ENCODE data around the gene PCA3. TPM values are rescaled to one million over a fixed set of nuclear protein-coding genes. Genes with fewer than 3 reads are reported as not detected.

The PCA3 gene
- total and polyA plus RNA-seq, 2 donors (not counting 3 experiments of a cell fraction or from before 2014, with no cell fraction given) = 0.86 to 2.5 TPM

DNA sequence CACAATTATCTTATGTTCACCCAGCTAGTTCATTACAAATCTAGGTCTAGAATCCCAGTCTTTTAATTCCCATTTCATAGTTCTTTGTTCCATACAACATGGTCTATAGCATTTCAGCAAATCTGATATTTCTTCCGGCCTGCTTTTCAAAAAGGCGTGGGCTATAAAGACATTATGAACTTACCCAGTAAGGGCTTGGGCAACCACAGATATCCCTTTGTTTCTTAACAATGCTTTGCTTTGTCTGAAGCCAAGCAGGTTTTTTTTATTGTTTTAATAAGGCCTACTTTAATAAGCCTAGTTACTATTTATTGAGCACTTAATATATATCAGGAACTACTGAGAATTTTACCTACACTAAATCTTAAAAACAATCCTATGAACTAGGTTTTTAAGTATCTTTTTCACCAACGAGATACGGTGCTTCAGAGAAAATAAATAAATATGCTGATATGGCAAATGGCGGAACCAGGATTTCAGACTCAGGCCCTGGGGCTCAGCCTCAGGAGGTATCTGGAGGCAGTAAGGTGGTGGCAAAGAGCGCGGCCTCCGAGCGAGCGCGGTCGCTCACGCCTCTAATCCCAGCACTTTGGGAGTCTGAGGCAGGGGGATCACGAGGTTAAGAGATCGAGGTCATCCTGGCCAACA lies 29.7 kb downstream of the PCA3 start:
- H3K4me2 ChIP-seq (ENCODE audit: insufficient read depth, low read length) = no peak overlapping the region
- no peak overlapping the region for H2AFZ ChIP-seq (ENCODE audit: low read depth, low read length)
- no peak for FAIRE-seq
- H3K4me1 ChIP-seq (ENCODE audit: control insufficient read depth, extremely low read depth, insufficient read depth, low read length) = no peaks in the 10 kb centered on the region
- no TSS peak for BruUV-seq (replicated peaks)
- H3K27ac ChIP-seq (ENCODE audit: insufficient read depth, low read depth, low read length) = no peak overlapping the region
- dilution Hi-C loops (cut with MboI; ENCODE audit: extremely low pct_ligation_motif_present, low sequenced_read_pairs) = no loop called here
- H3K9me1 ChIP-seq (replicated peaks; ENCODE audit: control insufficient read depth, extremely low read depth, insufficient read depth, low read length) = no peaks in the 10 kb centered on the region
- no peaks in the 10 kb centered on the region for H4K20me1 ChIP-seq (replicated peaks; ENCODE audit: control insufficient read depth, extremely low read depth, insufficient read depth, low read length)
- ChIA-PET CTCF (interaction anchor here (2.3 kb wide), 1 partner anchor 21 kb away, joined by 5 read pairs; no protein-coding TSS in a partner anchor), POLR2A (no interaction called here)
- no peak overlapping the region for H3K4me3 ChIP-seq (replicated peaks in 1 of 3; ENCODE audit: insufficient read depth in 1 of 3, low read depth in 1 of 3, low read length in 3 of 3)
- H3K9me3 ChIP-seq (replicated peaks; ENCODE audit: control insufficient read depth, insufficient read depth, low read length) = no peaks in the 10 kb centered on the region
- H3K27me3 ChIP-seq (ENCODE audit: control insufficient read depth in 2 of 2, insufficient read depth in 2 of 2, low read length in 2 of 2) = peaks cover 5 to 7% of the 10 kb centered on the region in 2 experiments
- TF ChIP-seq FOS (IDR thresholded peaks at IDR 0.05; ENCODE audit: borderline replicate concordance, insufficient read depth, low read length) (no peak), JUN (IDR thresholded peaks at IDR 0.05; ENCODE audit: borderline replicate concordance, insufficient read depth, insufficient read length, low read depth) (no peak), POLR2AphosphoS5 (IDR thresholded peaks at IDR 0.05; ENCODE audit: insufficient read depth, low read depth, low read length) (no peak), GATA2 (IDR thresholded peaks at IDR 0.05; ENCODE audit: insufficient read depth, insufficient read length, low read depth, low read length) (no peak), POLR2A (IDR thresholded peaks at IDR 0.05; ENCODE audit: low read depth, low read length) (no peak), MAX (IDR thresholded peaks at IDR 0.05; ENCODE audit: insufficient read depth, insufficient read length) (no peak), EZH2 (IDR thresholded peaks at IDR 0.05; ENCODE audit: borderline replicate concordance, low read depth, low read length, severe bottlenecking) (no peak), MYC (IDR thresholded peaks at IDR 0.05; ENCODE audit: low read depth, low read length) (no peak)
- TF ChIP-seq, protein P1, sequence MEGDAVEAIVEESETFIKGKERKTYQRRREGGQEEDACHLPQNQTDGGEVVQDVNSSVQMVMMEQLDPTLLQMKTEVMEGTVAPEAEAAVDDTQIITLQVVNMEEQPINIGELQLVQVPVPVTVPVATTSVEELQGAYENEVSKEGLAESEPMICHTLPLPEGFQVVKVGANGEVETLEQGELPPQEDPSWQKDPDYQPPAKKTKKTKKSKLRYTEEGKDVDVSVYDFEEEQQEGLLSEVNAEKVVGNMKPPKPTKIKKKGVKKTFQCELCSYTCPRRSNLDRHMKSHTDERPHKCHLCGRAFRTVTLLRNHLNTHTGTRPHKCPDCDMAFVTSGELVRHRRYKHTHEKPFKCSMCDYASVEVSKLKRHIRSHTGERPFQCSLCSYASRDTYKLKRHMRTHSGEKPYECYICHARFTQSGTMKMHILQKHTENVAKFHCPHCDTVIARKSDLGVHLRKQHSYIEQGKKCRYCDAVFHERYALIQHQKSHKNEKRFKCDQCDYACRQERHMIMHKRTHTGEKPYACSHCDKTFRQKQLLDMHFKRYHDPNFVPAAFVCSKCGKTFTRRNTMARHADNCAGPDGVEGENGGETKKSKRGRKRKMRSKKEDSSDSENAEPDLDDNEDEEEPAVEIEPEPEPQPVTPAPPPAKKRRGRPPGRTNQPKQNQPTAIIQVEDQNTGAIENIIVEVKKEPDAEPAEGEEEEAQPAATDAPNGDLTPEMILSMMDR (IDR thresholded peaks at IDR 0.05; ENCODE audit: extremely low read depth in 1 of 2, insufficient read depth in 1 of 2, low read depth in 1 of 2, low read length in 2 of 2) = no peak
- no peak overlapping the region for H3K9ac ChIP-seq (replicated peaks; ENCODE audit: extremely low read depth, insufficient read depth, low read length)
- no peak for DNase-seq (ENCODE audit: low read depth, low spot score)
- intact Hi-C loops (cut with micrococcal nuclease) = no loop called here
- H3K36me3 ChIP-seq (ENCODE audit: control insufficient read depth in 2 of 2, extremely low read depth in 1 of 2, insufficient read depth in 2 of 2, low read length in 2 of 2) = no peaks in the 10 kb centered on the region
- no peaks in the 10 kb centered on the region for H3K79me2 ChIP-seq (ENCODE audit: control insufficient read depth, insufficient read depth, low read length)

Measured in endothelial cell of umbilical vein (primary cell).